HG03097 (cell line): ENCODE measurements around the gene EFHC2.
A peak's percentile ranks its signal among the peaks of the same experiment; 100 is the strongest.
"Not testable (repeated sequence)": the region's sequence is repeated elsewhere in the genome, so short reads cannot be mapped to it uniquely, and the experiment has no call there.

Source experiments
- ATAC-seq: cut with Tn5 transposase; IDR thresholded peaks from one replicate; pipeline ENCODE4 v1.9.1; 2021; ENCODE audit not compliant: unreplicated experiment, low FRiP score

Gene EFHC2

GRCh38 chrX:44299177-44299576 lies 44.3 kb downstream of the EFHC2 start:
- ATAC-seq = no peak

- ATAC-seq = peak; percentile 79
Observed at GRCh38 chrX:44291468-44292092, 51.9 kb downstream of the EFHC2 start.

DNA sequence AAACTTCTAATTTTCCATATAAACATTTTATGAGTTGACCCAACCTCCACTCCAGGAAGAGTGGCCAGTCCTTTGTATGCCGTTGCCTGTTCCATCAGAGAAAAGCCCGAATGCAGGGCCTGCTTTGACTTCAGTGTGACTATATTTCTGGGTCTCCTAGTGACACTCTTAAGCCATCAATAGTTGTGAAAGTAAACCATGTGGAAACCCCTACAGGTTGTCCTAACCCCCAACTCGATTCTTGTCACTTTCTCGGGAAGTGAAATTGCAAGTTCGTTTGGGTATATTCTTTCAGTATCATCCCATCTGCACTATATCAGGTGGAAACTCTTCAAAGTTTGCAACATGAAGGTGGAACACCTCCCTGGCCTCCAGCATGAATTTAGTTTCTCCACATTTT lies 52.8 kb downstream of the EFHC2 start:
- ATAC-seq = no peak

DNA sequence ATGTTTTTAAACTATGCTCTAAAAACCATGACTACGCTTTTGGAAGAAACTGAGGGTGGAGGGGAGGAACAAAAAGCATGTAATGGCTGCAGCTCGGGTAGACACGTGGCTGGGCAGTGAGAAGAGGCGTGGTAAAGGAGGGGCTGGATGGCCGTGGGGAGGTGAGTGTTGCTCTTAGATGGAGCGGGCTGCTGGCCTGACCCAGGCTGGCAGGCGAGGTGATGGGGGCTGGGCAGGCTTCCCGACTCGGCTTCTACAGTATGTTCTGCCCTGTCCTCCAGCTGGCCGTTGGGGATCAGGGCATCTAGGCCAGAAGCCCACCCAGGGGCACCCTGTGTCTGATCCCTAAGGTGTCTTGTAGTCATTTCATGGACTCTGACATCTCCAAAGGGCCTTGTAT lies 60.7 kb downstream of the EFHC2 start:
- no peak for ATAC-seq

DNA sequence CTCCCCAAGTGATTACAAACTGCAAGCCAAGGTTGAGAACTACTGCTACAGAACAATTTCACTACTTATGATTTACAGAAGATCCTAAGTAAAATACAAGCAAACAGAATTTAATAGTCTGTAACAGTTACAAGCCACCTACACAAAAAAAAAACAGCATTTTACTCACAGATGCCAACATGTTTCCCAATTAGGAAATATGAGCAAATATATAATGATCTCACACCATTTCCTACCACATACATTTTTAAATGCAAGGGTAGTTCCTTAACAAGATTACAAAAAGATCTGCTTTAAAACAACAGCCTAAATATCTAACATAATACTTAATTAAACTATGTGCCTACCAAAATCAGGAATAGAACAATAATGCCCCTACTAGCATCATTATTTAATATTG lies 63.4 kb downstream of the EFHC2 start:
- ATAC-seq = no peak

- no peak for ATAC-seq
Observed at GRCh38 chrX:44274096-44274495, 69.4 kb downstream of the EFHC2 start.

DNA sequence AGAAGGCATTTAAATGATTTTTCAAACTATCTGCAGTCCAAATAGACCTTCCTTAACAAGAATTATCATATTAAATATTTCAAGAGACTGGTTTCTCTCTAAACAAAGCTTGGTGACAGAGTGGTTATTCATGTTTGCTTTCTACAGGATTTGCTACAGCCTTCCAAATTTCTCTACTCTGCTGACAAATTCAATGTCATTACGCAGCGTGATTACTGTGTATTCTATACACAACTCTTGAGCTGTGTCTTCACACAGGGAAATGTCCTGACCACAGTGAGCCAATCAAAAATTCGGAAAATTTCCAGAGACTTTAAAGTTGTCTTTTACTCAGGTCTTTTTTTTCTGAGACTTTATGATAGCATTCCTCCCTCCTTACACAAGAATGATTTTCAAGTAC lies 75.6 kb downstream of the EFHC2 start:
- no peak for ATAC-seq

DNA sequence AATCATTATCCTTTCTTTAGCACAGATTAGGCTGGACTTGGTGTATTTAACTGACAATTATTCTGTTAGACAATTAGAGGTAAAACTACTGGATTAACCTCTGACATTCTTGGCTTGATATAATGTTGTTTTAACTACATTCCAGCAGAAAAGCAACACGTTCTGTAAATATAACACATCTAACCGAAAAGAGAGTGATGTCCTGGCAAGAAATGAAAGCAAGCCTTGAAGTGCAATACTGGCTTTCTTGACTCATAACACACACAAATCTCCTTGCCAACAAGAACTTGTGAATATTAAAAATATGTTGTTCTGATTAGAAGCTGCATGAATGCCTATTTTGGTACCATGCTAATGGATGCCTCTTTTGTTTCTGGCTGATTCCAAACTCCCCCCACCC lies 76.4 kb downstream of the EFHC2 start:
- ATAC-seq = no peak

DNA sequence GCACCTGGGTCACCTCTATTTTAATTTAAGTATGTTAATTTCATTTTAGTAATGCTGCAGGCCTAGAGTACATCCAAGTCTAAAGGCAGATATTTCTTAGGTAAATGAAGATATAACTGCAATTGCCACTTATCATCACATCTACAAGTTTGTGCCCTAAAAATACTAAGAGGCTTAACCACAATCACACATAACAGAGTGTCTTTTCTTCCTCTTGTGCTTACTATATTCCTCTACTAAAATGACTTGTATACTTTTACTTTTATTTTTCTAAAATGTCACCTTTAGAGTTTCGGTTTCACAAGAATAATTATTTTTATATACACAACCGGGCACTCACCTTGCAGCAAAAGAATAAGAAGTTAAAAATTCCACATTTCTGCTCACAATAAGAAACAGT lies 77.9 kb downstream of the EFHC2 start:
- ATAC-seq = no peak

DNA sequence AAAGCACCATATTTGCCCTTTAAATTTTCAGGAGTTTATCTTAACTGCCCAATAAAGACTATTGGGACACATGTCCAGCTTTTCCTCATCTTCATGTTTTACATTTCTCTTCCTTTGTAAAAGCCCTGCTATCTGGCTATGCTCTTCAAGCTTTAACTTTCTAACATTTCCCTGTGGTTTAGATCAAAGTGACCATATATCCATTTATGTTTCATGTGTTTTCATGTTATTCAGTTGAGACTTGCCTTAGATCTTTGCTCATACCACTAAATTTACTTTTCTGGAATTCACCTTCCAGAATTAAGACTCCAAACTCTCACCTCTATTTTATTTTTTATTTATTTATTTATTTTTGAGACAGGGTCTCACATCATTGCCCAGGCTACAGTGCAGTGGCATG lies 78.5 kb downstream of the EFHC2 start:
- no peak for ATAC-seq

GRCh38 chrX:44261286-44261685 lies 82.2 kb downstream of the EFHC2 start:
- ATAC-seq = no peak

GRCh38 chrX:44260609-44261008 lies 82.9 kb downstream of the EFHC2 start:
- no peak for ATAC-seq

DNA sequence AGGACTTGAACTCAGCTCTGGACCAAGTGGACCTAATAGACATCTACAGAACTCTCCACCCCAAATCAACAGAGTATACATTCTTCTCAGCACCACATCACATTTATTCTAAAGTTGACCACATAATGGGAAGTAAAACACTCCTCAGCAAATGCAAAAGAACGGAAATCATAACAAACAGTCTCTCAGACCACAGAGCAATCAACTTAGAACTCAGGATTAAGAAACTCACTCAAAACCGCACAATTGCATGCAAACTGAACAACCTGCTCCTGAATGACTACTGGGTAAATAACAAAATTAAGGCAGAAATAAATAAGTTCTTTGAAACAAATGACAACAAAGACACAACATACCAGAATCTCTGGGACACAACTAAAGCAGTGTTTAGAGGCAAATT lies 87.7 kb downstream of the EFHC2 start:
- ATAC-seq = not testable (repeated sequence)

- ATAC-seq = no peak
Observed at GRCh38 chrX:44253575-44253942, 89.9 kb downstream of the EFHC2 start.

DNA sequence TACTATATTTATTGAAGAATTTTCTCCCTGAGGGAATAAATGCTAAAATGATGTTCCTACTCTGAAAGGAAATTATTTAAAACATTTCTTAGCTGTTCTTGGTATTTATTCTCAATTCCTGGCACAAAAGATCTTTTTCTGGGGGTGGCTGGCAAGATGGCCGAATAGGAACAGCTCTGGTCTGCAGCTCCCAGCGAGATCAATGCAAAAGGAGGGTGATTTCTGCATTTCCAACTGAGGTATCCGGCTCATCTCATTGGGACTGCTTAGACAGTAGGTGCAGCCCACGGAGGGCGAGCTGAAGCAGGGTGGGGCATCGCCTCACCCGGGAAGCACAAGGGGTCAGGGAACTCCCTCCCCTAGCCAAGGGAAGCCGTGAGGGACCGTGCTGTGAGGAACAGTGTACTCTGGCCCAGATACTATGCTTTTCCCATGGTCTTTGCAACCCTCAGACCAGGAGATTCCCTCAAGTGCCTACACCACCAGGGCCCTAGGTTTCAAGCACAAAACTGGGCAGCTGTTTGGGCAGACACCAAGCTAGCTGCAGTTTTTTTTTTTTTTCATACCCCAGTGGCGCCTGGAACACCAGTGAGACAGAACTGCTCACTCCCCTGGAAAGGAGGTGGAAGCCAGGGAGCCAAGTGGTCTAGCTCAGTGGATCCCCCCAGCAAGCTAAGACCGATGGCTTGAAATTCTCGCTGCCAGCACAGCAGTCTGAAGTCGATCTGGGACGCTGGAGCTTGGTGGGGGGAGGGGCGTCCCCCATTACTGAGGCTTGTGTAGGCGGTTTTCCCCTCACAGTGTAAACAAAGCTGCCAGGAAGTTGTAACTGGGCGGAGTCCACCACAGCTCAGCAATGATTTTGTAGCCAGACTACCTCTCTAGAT lies 90.5 kb downstream of the EFHC2 start:
- not testable (repeated sequence) for ATAC-seq

DNA sequence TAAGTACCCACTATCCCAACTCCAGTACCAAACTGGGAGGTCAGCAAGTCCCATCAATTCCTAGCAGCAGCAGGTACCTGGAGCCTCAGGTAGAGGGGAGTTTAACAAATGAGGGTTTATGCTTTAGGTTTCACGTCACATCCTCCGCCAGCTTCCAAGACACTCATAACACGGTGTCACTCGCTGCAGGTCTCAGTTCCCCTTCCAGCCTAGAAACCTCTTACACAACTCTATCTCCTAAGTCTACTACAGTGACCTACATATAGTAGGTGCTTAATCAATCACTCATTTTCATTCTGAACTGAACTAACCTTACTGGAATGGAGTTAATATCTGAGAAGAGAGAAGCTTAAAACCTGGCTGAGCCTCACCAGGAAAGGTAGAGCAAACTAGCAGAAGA lies 96.0 kb downstream of the EFHC2 start:
- ATAC-seq = no peak

GRCh38 chrX:44246826-44247225 lies 96.6 kb downstream of the EFHC2 start:
- no peak for ATAC-seq

GRCh38 chrX:44245733-44246132 lies 97.7 kb downstream of the EFHC2 start:
- no peak for ATAC-seq

GRCh38 chrX:44244008-44244407 lies 99.5 kb downstream of the EFHC2 start:
- no peak for ATAC-seq

GRCh38 chrX:44241546-44241945 lies 101.9 kb downstream of the EFHC2 start:
- no peak for ATAC-seq

- no peak for ATAC-seq
Observed at GRCh38 chrX:44240036-44240435, 103.4 kb downstream of the EFHC2 start.

GRCh38 chrX:44239036-44239435 lies 104.4 kb downstream of the EFHC2 start:
- no peak for ATAC-seq
